Lung (tissue), 12 donors: Measurements from ENCODE around the gene INHBC. TPM values are rescaled to one million over a fixed set of nuclear protein-coding genes. Genes with fewer than 3 reads are reported as not detected.

Experiments used
- ATAC-seq: fragments of 200-7000 bp; cut with Tn5 transposase; one replicate; pipeline ENCODE4 v1.9.1; 2020; ENCODE audit warnings: moderate number of reproducible peaks; ENCODE audit not compliant: insufficient read depth, low FRiP score
- DNase-seq, 3 donors: peaks; one replicate each; pipeline ENCODE4 v3.0.0-alpha.2; 2013 to 2017
- H3K27ac ChIP-seq, 2 donors: one replicate each; pipeline ENCODE4 v1.5.1; 2013; ENCODE audit warnings: mild to moderate bottlenecking in 2 of 2, moderate library complexity in 2 of 2, control low read depth in 1 of 2, inconsistent platforms in 1 of 2, low read depth in 1 of 2, low read length in 1 of 2
- H3K27me3 ChIP-seq, 3 donors: one replicate each; pipeline ENCODE4 v1.5.1; 2013; ENCODE audit warnings: low read length in 2 of 3; ENCODE audit not compliant: control insufficient read depth in 3 of 3, insufficient read depth in 3 of 3
- H3K36me3 ChIP-seq, 4 donors: one replicate each; pipeline ENCODE4 v1.5.1; 2013; ENCODE audit warnings: low read length in 4 of 4, mild to moderate bottlenecking in 1 of 4, moderate library complexity in 1 of 4; ENCODE audit not compliant: control insufficient read depth in 4 of 4, insufficient read depth in 4 of 4
- H3K4me1 ChIP-seq, 5 donors: one replicate each; pipeline ENCODE4 v1.5.1; 2013; ENCODE audit warnings: low read length in 5 of 5, mild to moderate bottlenecking in 2 of 5, moderate library complexity in 1 of 5; ENCODE audit not compliant: control insufficient read depth in 5 of 5, insufficient read depth in 5 of 5
- H3K4me3 ChIP-seq: one replicate; pipeline ENCODE4 v1.5.1; 2013; ENCODE audit warnings: mild to moderate bottlenecking, control low read depth, moderate library complexity
- H3K9ac ChIP-seq, 2 donors: one replicate each; pipeline ENCODE4 v1.5.1; 2013; ENCODE audit warnings: low read length in 2 of 2, control low read depth in 1 of 2; ENCODE audit not compliant: insufficient read depth in 1 of 2
- H3K9me3 ChIP-seq, 4 donors: one replicate each; pipeline ENCODE4 v1.5.1; 2013; ENCODE audit warnings: low read length in 3 of 4, mild to moderate bottlenecking in 1 of 4, moderate library complexity in 1 of 4; ENCODE audit not compliant: control insufficient read depth in 4 of 4, insufficient read depth in 3 of 4
- CTCF ChIP-seq: IDR thresholded peaks from 2 replicates; pipeline ENCODE4 v1.5.1; 2012; ENCODE audit warnings: mild to moderate bottlenecking; ENCODE audit errors: control extremely low read depth, extremely low read depth
- WGBS, 2 donors: extraction: QIAGEN DNeasy Blood & Tissue Kit; methylation state at CpG; one replicate each; pipeline ENCODE4 v1.1.7; 2013; 5-methylcytosine and 5-hydroxymethylcytosine counted together
- polyA plus RNA-seq, 2 donors: library from polyadenylated mRNA; stranded (reverse); fragments of 200-250 nt; gene quantifications; one replicate each; pipeline ENCODE4 v1.2.1, GENCODE V29; 2013
- total RNA-seq, 2 donors: library from RNA; depleted of rRNA in 1 of 2; stranded (reverse); fragments of >200 nt in 1 of 2; gene quantifications; one replicate each; pipeline ENCODE4 v1.2.1, GENCODE V29; 2014 to 2021
- donor health status: control.
- donor health status: control.
- donor health status: Bipolar disorder and iron deficiency.
- donor health status: healthy.
- donor health status: DM: yes; HTN: yes; CAD: no.

INHBC gene
- total and polyA plus RNA-seq, 4 donors: 0.02 TPM; not detected in 3

GRCh38 chr12:57459750-57460467 lies 25.3 kb downstream of the INHBC start, which contains the start of gene GLI1:
Gene GLI1, plus strand, starts transcription at chr12:57459785. Its CDS starts 3,907 bp downstream, at chr12:57463692.
- Histone ChIP-seq H3K9me3 (no peaks in the 10 kb centered on the region), H3K27ac (peak within 1 kb of the TSS in 1 of 2 donors; percentile 68), H3K27me3 (peaks cover 0 to 10% (median 0%) of the 10 kb centered on the region in 3 donors), H3K4me1 (peaks cover 0 to 15% (median 6%) of the 10 kb centered on the region in 5 donors), H3K9ac (peak within 1 kb of the TSS; percentile 50 to 93), H3K36me3 (peaks cover 0 to 13% (median 5%) of the 10 kb centered on the region in 4 donors), H3K4me3 (peak within 1 kb of the TSS; percentile 65)
- ATAC-seq: no peak
- WGBS, 2 donors: 1% methylated on average over 27 to 35 of the region's 36 CpGs
- peak in 2 of 3 donors; percentile 88 to 93 for DNase-seq
- no peak for TF ChIP-seq CTCF

- no peak for DNase-seq
- H3K27ac ChIP-seq: no peak overlapping the region
- H3K9ac ChIP-seq: peak overlapping the region in 1 of 2 donors; percentile 74
- 3% methylated on average over 6 of the region's 6 CpGs for WGBS, 2 donors
- H3K9me3 ChIP-seq: no peaks in the 10 kb centered on the region
- ATAC-seq: no peak
- peaks cover 0 to 15% (median 5%) of the 10 kb centered on the region in 4 donors for H3K36me3 ChIP-seq
- no peak overlapping the region for H3K4me3 ChIP-seq
- H3K27me3 ChIP-seq: peaks cover 0 to 10% (median 0%) of the 10 kb centered on the region in 3 donors
- TF ChIP-seq CTCF: no peak
- H3K4me1 ChIP-seq: peaks cover 0 to 15% (median 6%) of the 10 kb centered on the region in 5 donors
Observed at GRCh38 chr12:57460468-57460784, 25.8 kb downstream of the INHBC start.

GRCh38 chr12:57460841-57461275 lies 26.3 kb downstream of the INHBC start:
- Histone ChIP-seq H3K4me3 (no peak overlapping the region), H3K4me1 (peaks cover 0 to 15% (median 6%) of the 10 kb centered on the region in 5 donors), H3K9me3 (no peaks in the 10 kb centered on the region), H3K27ac (no peak overlapping the region), H3K36me3 (peaks cover 0 to 18% (median 5%) of the 10 kb centered on the region in 4 donors), H3K9ac (peak overlapping the region in 1 of 2 donors; percentile 74), H3K27me3 (peaks cover 0 to 10% (median 0%) of the 10 kb centered on the region in 3 donors)
- TF ChIP-seq CTCF: no peak
- peak in 1 of 3 donors; percentile 84 for DNase-seq
- 1 to 2% methylated on average over 19 of the region's 19 CpGs for WGBS, 2 donors
- ATAC-seq: no peak
